ENCODE results near the gene PCBP3.
"Not testable (repeated sequence)": the region's sequence is repeated elsewhere in the genome, so short reads cannot be mapped to it uniquely, and the experiment has no call there.

PCBP3 gene

GRCh38 chr21:45948576-45949141 lies 305.1 kb downstream of the PCBP3 start:
- no peaks in the 10 kb centered on the region for H3K4me1 ChIP-seq (ENCODE audit: control extremely low read depth in 1 of 4, control insufficient read depth in 4 of 4, insufficient read depth in 4 of 4, low read length in 3 of 4)
- H3K27me3 ChIP-seq (replicated peaks in 2 of 5; ENCODE audit: control insufficient read depth in 4 of 5, insufficient read depth in 5 of 5, low read length in 4 of 5) = peaks cover 0 to 22% (median under 1%) of the 10 kb centered on the region in 5 experiments
- H3K27ac ChIP-seq (ENCODE audit: insufficient read depth in 1 of 2, low read depth in 1 of 2, low read length in 2 of 2, poor library complexity in 1 of 2, severe bottlenecking in 2 of 2) = no peak overlapping the region
- peaks cover 0 to 4% (median 0%) of the 10 kb centered on the region in 5 experiments for H3K9me3 ChIP-seq (ENCODE audit: control extremely low read depth in 1 of 5, control insufficient read depth in 4 of 5, insufficient read depth in 2 of 5, low read depth in 1 of 5, low read length in 4 of 5)
- no peak overlapping the region for H3K4me3 ChIP-seq (ENCODE audit: control insufficient read depth in 1 of 7, extremely low read depth in 1 of 7, insufficient read depth in 4 of 7, low read depth in 2 of 7, low read length in 6 of 7)
- no peak for DNase-seq
- ChIA-PET POLR2A (no interaction called here), CTCF (no interaction called here)
- H3K36me3 ChIP-seq (ENCODE audit: control insufficient read depth in 4 of 4, insufficient read depth in 4 of 4, low read length in 3 of 4) = no peaks in the 10 kb centered on the region
- 85% methylated on average over 26 of the region's 29 CpGs for WGBS (ENCODE audit: insufficient coverage)

- Histone ChIP-seq H3K27ac (ENCODE audit: insufficient read depth in 1 of 2, low read depth in 1 of 2, low read length in 2 of 2, poor library complexity in 1 of 2, severe bottlenecking in 2 of 2) (no peak overlapping the region), H3K36me3 (ENCODE audit: control insufficient read depth in 4 of 4, insufficient read depth in 4 of 4, low read length in 3 of 4) (no peaks in the 10 kb centered on the region), H3K4me3 (ENCODE audit: control insufficient read depth in 1 of 7, extremely low read depth in 1 of 7, insufficient read depth in 4 of 7, low read depth in 2 of 7, low read length in 6 of 7) (no peak overlapping the region), H3K9me3 (ENCODE audit: control extremely low read depth in 1 of 5, control insufficient read depth in 4 of 5, insufficient read depth in 2 of 5, low read depth in 1 of 5, low read length in 4 of 5) (peaks cover 0 to 4% (median 0%) of the 10 kb centered on the region in 5 experiments), H3K27me3 (replicated peaks in 2 of 5; ENCODE audit: control insufficient read depth in 4 of 5, insufficient read depth in 5 of 5, low read length in 4 of 5) (peaks cover 0 to 25% (median 3%) of the 10 kb centered on the region in 5 experiments), H3K4me1 (ENCODE audit: control extremely low read depth in 1 of 4, control insufficient read depth in 4 of 4, insufficient read depth in 4 of 4, low read length in 3 of 4) (no peaks in the 10 kb centered on the region)
- WGBS (ENCODE audit: insufficient coverage) = 87% methylated on average over 28 of the region's 35 CpGs
- DNase-seq = no peak
- ChIA-PET POLR2A (no interaction called here), CTCF (interaction anchor here (0.8 kb wide), 1 partner anchor 22 kb away, joined by 3 read pairs; no protein-coding TSS in a partner anchor)
These were observed 306.6 kb downstream of the PCBP3 start for GRCh38 chr21:45949928-45950739.

DNA sequence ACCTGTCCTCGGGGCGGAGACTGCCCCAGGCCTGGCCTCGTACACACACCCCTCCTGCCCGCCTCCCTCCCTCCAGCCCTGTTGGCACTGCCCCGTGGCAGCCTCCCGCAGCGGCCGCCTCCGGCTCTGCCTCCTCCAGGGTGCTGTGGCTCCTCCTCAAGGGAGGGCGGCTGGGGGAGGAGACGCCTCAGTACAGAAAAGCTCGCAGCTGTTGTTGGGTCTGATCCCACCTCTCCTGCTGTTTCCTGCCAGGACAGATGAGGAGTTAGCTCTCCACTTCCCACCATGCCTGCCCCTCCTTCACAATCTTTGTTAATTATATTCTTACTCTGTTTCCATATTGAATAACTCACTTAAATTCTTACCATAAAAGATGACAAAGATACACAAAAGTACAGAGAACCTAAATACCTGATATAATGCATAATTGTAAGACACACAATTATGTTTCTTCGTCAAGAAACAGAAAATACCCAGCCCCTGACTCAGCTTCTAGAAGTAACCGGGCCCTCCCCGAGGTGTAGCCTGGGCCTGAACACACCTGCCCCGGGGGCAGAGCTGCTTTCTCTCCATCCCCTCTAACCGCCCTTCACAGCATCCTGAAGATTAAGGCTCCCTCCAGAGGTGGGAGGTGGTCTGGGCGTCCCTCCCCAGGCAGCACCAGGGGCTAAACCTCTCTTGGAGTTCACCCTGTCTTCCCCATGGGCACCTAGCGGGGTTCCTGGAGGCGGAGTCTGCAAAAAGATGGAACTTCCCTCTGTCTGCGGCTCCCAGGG lies 307.4 kb downstream of the PCBP3 start:
- CTCF ChIA-PET = interaction anchor here (0.8 kb wide), 1 partner anchor 21 kb away, joined by 3 read pairs; no protein-coding TSS in a partner anchor

DNA sequence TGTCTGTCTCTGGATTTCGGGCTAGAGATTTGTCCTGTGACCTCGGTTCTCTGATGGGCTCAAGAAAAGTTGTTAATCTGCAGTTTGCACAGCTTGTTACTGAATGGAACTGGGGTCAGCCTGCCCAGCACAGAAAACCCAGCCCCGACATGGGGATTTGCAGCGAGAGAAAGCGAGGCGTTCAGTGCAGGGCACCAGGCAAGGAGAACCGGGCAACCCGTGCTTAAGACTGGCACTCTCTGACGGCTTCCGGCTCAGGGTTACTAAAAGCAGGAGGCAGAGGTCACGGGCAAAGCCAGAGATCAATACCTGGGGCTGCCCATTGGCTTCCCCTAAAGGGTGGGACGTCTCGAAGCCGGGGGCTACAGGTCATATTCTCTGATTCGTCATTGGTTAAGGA lies 308.2 kb downstream of the PCBP3 start:
- Histone ChIP-seq H3K9me3 (ENCODE audit: control extremely low read depth in 1 of 5, control insufficient read depth in 4 of 5, insufficient read depth in 2 of 5, low read depth in 1 of 5, low read length in 4 of 5) (peaks cover 0 to 4% (median 0%) of the 10 kb centered on the region in 5 experiments), H3K27ac (ENCODE audit: insufficient read depth in 1 of 2, low read depth in 1 of 2, low read length in 2 of 2, poor library complexity in 1 of 2, severe bottlenecking in 2 of 2) (no peak overlapping the region), H3K4me1 (ENCODE audit: control extremely low read depth in 1 of 4, control insufficient read depth in 4 of 4, insufficient read depth in 4 of 4, low read length in 3 of 4) (no peaks in the 10 kb centered on the region), H3K27me3 (replicated peaks in 2 of 5; ENCODE audit: control insufficient read depth in 4 of 5, insufficient read depth in 5 of 5, low read length in 4 of 5) (peaks cover 0 to 27% (median 3%) of the 10 kb centered on the region in 5 experiments), H3K4me3 (ENCODE audit: control insufficient read depth in 1 of 7, extremely low read depth in 1 of 7, insufficient read depth in 4 of 7, low read depth in 2 of 7, low read length in 6 of 7) (no peak overlapping the region), H3K36me3 (ENCODE audit: control insufficient read depth in 4 of 4, insufficient read depth in 4 of 4, low read length in 3 of 4) (no peaks in the 10 kb centered on the region)
- ChIA-PET CTCF (no interaction called here), POLR2A (no interaction called here)
- DNase-seq = no peak
- 77% methylated on average over 15 of the region's 15 CpGs for WGBS (ENCODE audit: insufficient coverage)

More for the DNA sequence above, 307.4 kb downstream of the PCBP3 start:
- no peak for DNase-seq
- Histone ChIP-seq H3K4me3 (ENCODE audit: control insufficient read depth in 1 of 7, extremely low read depth in 1 of 7, insufficient read depth in 4 of 7, low read depth in 2 of 7, low read length in 6 of 7) (no peak overlapping the region), H3K9me3 (ENCODE audit: control extremely low read depth in 1 of 5, control insufficient read depth in 4 of 5, insufficient read depth in 2 of 5, low read depth in 1 of 5, low read length in 4 of 5) (peaks cover 0 to 4% (median 0%) of the 10 kb centered on the region in 5 experiments), H3K36me3 (ENCODE audit: control insufficient read depth in 4 of 4, insufficient read depth in 4 of 4, low read length in 3 of 4) (no peaks in the 10 kb centered on the region), H3K27ac (ENCODE audit: insufficient read depth in 1 of 2, low read depth in 1 of 2, low read length in 2 of 2, poor library complexity in 1 of 2, severe bottlenecking in 2 of 2) (no peak overlapping the region), H3K27me3 (replicated peaks in 2 of 5; ENCODE audit: control insufficient read depth in 4 of 5, insufficient read depth in 5 of 5, low read length in 4 of 5) (peaks cover 0 to 27% (median 3%) of the 10 kb centered on the region in 5 experiments), H3K4me1 (ENCODE audit: control extremely low read depth in 1 of 4, control insufficient read depth in 4 of 4, insufficient read depth in 4 of 4, low read length in 3 of 4) (no peaks in the 10 kb centered on the region)
- POLR2A ChIA-PET = no interaction called here
- 72% methylated on average over 15 of the region's 21 CpGs for WGBS (ENCODE audit: insufficient coverage)

GRCh38 chr21:45952527-45952926 lies 309.0 kb downstream of the PCBP3 start:
- CTCF ChIA-PET = interaction anchor here (0.6 kb wide), 1 partner anchor 18 kb away, joined by 3 read pairs; no protein-coding TSS in a partner anchor
- H3K27ac ChIP-seq (ENCODE audit: insufficient read depth in 1 of 2, low read depth in 1 of 2, low read length in 2 of 2, poor library complexity in 1 of 2, severe bottlenecking in 2 of 2); H3K4me1 ChIP-seq (ENCODE audit: control extremely low read depth in 1 of 4, control insufficient read depth in 4 of 4, insufficient read depth in 4 of 4, low read length in 3 of 4); POLR2A ChIA-PET; H3K36me3 ChIP-seq (ENCODE audit: control insufficient read depth in 4 of 4, insufficient read depth in 4 of 4, low read length in 3 of 4); H3K4me3 ChIP-seq (ENCODE audit: control insufficient read depth in 1 of 7, extremely low read depth in 1 of 7, insufficient read depth in 4 of 7, low read depth in 2 of 7, low read length in 6 of 7); DNase-seq; H3K9me3 ChIP-seq (ENCODE audit: control extremely low read depth in 1 of 5, control insufficient read depth in 4 of 5, insufficient read depth in 2 of 5, low read depth in 1 of 5, low read length in 4 of 5): not testable (repeated sequence)
- peaks cover 0 to 26% (median 3%) of the 10 kb centered on the region in 5 experiments for H3K27me3 ChIP-seq (replicated peaks in 2 of 5; ENCODE audit: control insufficient read depth in 4 of 5, insufficient read depth in 5 of 5, low read length in 4 of 5)
- 88% methylated on average over 8 of the region's 10 CpGs for WGBS (ENCODE audit: insufficient coverage)

DNA sequence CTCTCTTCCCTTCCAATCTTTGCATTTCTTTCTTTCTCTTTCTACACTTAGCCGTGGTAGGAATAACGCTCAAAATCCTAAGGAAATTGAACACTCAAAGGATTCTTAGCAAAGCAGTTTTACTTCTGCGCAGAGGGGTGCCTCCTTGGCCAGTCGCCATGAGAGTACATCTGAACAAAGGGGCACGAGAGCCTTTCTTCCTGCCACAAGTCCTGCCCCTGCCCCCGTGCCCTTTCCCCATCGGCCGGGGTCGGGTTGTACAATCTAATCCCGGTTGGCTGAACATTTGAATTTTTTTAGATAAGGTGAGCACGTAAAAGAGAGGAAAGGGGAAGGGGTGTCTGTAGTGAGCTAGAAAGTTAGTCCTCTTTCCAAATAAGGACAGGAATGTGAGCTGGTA lies 309.4 kb downstream of the PCBP3 start:
- H3K27me3 ChIP-seq (replicated peaks in 2 of 5; ENCODE audit: control insufficient read depth in 4 of 5, insufficient read depth in 5 of 5, low read length in 4 of 5) = peaks cover 0 to 23% (median 3%) of the 10 kb centered on the region in 5 experiments
- H3K27ac ChIP-seq (ENCODE audit: insufficient read depth in 1 of 2, low read depth in 1 of 2, low read length in 2 of 2, poor library complexity in 1 of 2, severe bottlenecking in 2 of 2) = no peak overlapping the region
- no peak overlapping the region for H3K4me3 ChIP-seq (ENCODE audit: control insufficient read depth in 1 of 7, extremely low read depth in 1 of 7, insufficient read depth in 4 of 7, low read depth in 2 of 7, low read length in 6 of 7)
- no peak for DNase-seq
- 81% methylated on average over 8 of the region's 11 CpGs for WGBS (ENCODE audit: insufficient coverage)
- CTCF ChIA-PET = interaction anchor here (0.6 to 1.4 kb wide), 2 partner anchors 18 to 19 kb away, joined by 3 to 4 read pairs; no protein-coding TSS in a partner anchor
- no peaks in the 10 kb centered on the region for H3K36me3 ChIP-seq (ENCODE audit: control insufficient read depth in 4 of 4, insufficient read depth in 4 of 4, low read length in 3 of 4)
- peaks cover 0 to under 1% (median 0%) of the 10 kb centered on the region in 5 experiments for H3K9me3 ChIP-seq (ENCODE audit: control extremely low read depth in 1 of 5, control insufficient read depth in 4 of 5, insufficient read depth in 2 of 5, low read depth in 1 of 5, low read length in 4 of 5)
- POLR2A ChIA-PET = no interaction called here
- H3K4me1 ChIP-seq (ENCODE audit: control extremely low read depth in 1 of 4, control insufficient read depth in 4 of 4, insufficient read depth in 4 of 4, low read length in 3 of 4) = no peaks in the 10 kb centered on the region

Measured in common myeloid progenitor, CD34-positive (primary cell).